GM21528 (cell line): ENCODE measurements around the gene SLC4A1AP.

Source experiments
- ATAC-seq: cut with Tn5 transposase; IDR thresholded peaks from one replicate; pipeline ENCODE4 v1.9.1; 2021; ENCODE audit warnings: mild to moderate bottlenecking, moderate library complexity; ENCODE audit not compliant: unreplicated experiment, low FRiP score

SLC4A1AP gene

GRCh38 chr2:27716301-27717069 is 52.8 kb downstream of the SLC4A1AP start:
- ATAC-seq: no peak

- ATAC-seq: no peak
These were observed 53.5 kb downstream of the SLC4A1AP start for GRCh38 chr2:27717070-27717795.

GRCh38 chr2:27720004-27720551 is 56.4 kb downstream of the SLC4A1AP start:
- no peak for ATAC-seq

GRCh38 chr2:27721335-27721734 is 57.6 kb downstream of the SLC4A1AP start:
- no peak for ATAC-seq

GRCh38 chr2:27721884-27722485 is 58.3 kb downstream of the SLC4A1AP start:
- no peak for ATAC-seq

- no peak for ATAC-seq
These were observed 59.9 kb downstream of the SLC4A1AP start for GRCh38 chr2:27723372-27724144.

- ATAC-seq: no peak
These were observed 60.5 kb downstream of the SLC4A1AP start for GRCh38 chr2:27724191-27724590.

- ATAC-seq: no peak
These were observed 61.4 kb downstream of the SLC4A1AP start for GRCh38 chr2:27724905-27725701.

- no peak for ATAC-seq
These were observed 63.6 kb downstream of the SLC4A1AP start for GRCh38 chr2:27727257-27727656.

- no peak for ATAC-seq
These were observed 64.6 kb downstream of the SLC4A1AP start for GRCh38 chr2:27728081-27728858.

- no peak for ATAC-seq
These were observed 65.5 kb downstream of the SLC4A1AP start for GRCh38 chr2:27729198-27729597.

GRCh38 chr2:27729614-27730013 is 65.9 kb downstream of the SLC4A1AP start:
- no peak for ATAC-seq

GRCh38 chr2:27730261-27730662 is 66.6 kb downstream of the SLC4A1AP start:
- ATAC-seq: no peak

GRCh38 chr2:27730980-27731691 is 67.4 kb downstream of the SLC4A1AP start:
- ATAC-seq: no peak

- no peak for ATAC-seq
These were observed 70.6 kb downstream of the SLC4A1AP start for GRCh38 chr2:27734305-27734704.

- ATAC-seq: no peak
These were observed 71.7 kb downstream of the SLC4A1AP start for GRCh38 chr2:27735263-27735904.

- no peak for ATAC-seq
These were observed 72.6 kb downstream of the SLC4A1AP start for GRCh38 chr2:27736031-27736889.
